Testis (tissue), 3 donors: Measurements from ENCODE around the gene SAMD11. TPM values are rescaled to one million over a fixed set of nuclear protein-coding genes. Genes with fewer than 3 reads are reported as not detected.
"Not testable (repeated sequence)": the region's sequence is repeated elsewhere in the genome, so short reads cannot be mapped to it uniquely, and the experiment has no call there.

Experiments used
- DNase-seq: peaks from one replicate; pipeline ENCODE4 v3.0.0-alpha.2; 2019
- H3K27ac ChIP-seq, 2 donors: fragments of 200-600 bp; sonication (generic); one replicate each; pipeline ENCODE4 v1.5.1; 2019
- H3K27me3 ChIP-seq: fragments of 200-600 bp; sonication (generic); one replicate; pipeline ENCODE4 v1.5.1; 2019
- H3K36me3 ChIP-seq: fragments of 200-600 bp; sonication (generic); one replicate; pipeline ENCODE4 v1.5.1; 2017; ENCODE audit warnings: low read depth; ENCODE audit errors: missing control alignments
- H3K4me1 ChIP-seq: fragments of 200-600 bp; sonication (generic); one replicate; pipeline ENCODE4 v1.5.1; 2019
- H3K4me3 ChIP-seq, 2 donors: fragments of 200-600 bp; sonication (generic); one replicate each; pipeline ENCODE4 v1.5.1; 2017 to 2019
- H3K9me3 ChIP-seq: fragments of 200-600 bp; sonication (generic); one replicate; pipeline ENCODE4 v1.5.1; 2017
- POLR2A ChIP-seq: fragments of 450-650 bp; IDR thresholded peaks from one replicate; pipeline ENCODE4 v1.6.1; 2017; ENCODE audit warnings: antibody characterized with exemption, mild to moderate bottlenecking, moderate library complexity
- WGBS, 2 donors: methylation state at CpG; one replicate each; pipeline ENCODE4 v1.1.5; 2018; 5-methylcytosine and 5-hydroxymethylcytosine counted together
- intact Hi-C: fragments of 100-400 bp; cut with DNase I; formaldehyde crosslinking; loops from one replicate; pipeline ENCODE4 v1.15.1; 2023; ENCODE audit warnings: low total_unique reads
- polyA plus RNA-seq: library from polyadenylated mRNA; stranded (reverse); fragments of 350-450 nt; fragmentation: Illumina TruSeq; extraction: RNeasy Lipid Tissue Mini Kit (QIAGEN cat#74804); gene quantifications from one replicate; pipeline ENCODE4 v1.2.3, GENCODE V29; 2014; ENCODE audit warnings: low read depth, low replicate concordance; ENCODE audit not compliant: insufficient read depth
- total RNA-seq, 2 donors: library from RNA; depleted of rRNA; stranded (reverse); fragments of >200 nt; gene quantifications; one replicate each; pipeline ENCODE4 v1.2.3, GENCODE V29; 2016
- TF ChIP-seq, protein P1 (sequence below), 3 experiments: fragments of 450-650 bp in 2 of 3; fragments of 200-600 bp in 1 of 3; sonication (generic) in 1 of 3; IDR thresholded peaks; one replicate each; pipeline ENCODE4 v1.5.1; 2016 to 2019; ENCODE audit warnings: antibody characterized with exemption in 3 of 3, mild to moderate bottlenecking in 2 of 3, moderate library complexity in 1 of 3

SAMD11 gene
- total and polyA plus RNA-seq, 3 donors from 2014 or later = 7.9 to 47.2 (median 36.9) TPM

DNA sequence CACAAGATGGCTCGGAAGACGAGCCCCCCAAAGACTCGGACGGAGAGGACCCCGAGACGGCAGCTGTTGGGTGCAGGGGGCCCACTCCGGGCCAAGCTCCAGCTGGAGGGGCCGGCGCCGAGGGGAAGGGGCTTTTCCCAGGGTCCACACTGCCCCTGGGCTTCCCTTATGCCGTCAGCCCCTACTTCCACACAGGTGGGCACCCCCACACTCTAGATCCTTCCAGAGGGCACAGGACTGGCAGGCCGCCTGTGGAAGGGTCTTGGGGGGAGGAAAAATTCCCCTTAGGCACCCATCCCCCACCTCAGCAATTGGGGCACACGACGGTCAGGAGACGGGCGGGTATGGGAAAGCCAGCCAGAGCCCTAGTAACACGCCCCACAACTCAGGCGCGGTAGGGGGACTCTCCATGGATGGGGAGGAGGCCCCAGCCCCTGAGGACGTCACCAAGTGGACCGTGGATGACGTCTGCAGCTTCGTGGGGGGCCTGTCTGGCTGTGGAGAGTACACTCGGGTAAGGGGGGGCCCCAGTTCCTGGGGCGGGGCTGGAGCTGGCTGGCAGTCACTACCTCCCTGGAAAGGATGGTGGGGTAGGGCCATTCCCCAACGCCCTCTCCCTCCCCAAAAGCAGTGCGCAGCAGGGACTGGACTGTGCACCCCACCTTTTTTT is 19.3 kb downstream of the SAMD11 start:
- peak; percentile 55 for DNase-seq
- Histone ChIP-seq H3K27ac (peak overlapping the region; percentile 63 to 76), H3K36me3 (no peaks in the 10 kb centered on the region), H3K4me3 (peak overlapping the region in 1 of 2 donors; percentile 0), H3K4me1 (peaks cover 24% of the 10 kb centered on the region), H3K9me3 (no peaks in the 10 kb centered on the region), H3K27me3 (no peaks in the 10 kb centered on the region)
- intact Hi-C loops = no loop called here
- TF ChIP-seq, protein P1, sequence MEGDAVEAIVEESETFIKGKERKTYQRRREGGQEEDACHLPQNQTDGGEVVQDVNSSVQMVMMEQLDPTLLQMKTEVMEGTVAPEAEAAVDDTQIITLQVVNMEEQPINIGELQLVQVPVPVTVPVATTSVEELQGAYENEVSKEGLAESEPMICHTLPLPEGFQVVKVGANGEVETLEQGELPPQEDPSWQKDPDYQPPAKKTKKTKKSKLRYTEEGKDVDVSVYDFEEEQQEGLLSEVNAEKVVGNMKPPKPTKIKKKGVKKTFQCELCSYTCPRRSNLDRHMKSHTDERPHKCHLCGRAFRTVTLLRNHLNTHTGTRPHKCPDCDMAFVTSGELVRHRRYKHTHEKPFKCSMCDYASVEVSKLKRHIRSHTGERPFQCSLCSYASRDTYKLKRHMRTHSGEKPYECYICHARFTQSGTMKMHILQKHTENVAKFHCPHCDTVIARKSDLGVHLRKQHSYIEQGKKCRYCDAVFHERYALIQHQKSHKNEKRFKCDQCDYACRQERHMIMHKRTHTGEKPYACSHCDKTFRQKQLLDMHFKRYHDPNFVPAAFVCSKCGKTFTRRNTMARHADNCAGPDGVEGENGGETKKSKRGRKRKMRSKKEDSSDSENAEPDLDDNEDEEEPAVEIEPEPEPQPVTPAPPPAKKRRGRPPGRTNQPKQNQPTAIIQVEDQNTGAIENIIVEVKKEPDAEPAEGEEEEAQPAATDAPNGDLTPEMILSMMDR (IDR thresholded peaks at IDR 0.05) = no peak
- no peak for TF ChIP-seq POLR2A
- 9 to 26% methylated on average over 8 to 27 of the region's 27 CpGs for WGBS, 2 donors

DNA sequence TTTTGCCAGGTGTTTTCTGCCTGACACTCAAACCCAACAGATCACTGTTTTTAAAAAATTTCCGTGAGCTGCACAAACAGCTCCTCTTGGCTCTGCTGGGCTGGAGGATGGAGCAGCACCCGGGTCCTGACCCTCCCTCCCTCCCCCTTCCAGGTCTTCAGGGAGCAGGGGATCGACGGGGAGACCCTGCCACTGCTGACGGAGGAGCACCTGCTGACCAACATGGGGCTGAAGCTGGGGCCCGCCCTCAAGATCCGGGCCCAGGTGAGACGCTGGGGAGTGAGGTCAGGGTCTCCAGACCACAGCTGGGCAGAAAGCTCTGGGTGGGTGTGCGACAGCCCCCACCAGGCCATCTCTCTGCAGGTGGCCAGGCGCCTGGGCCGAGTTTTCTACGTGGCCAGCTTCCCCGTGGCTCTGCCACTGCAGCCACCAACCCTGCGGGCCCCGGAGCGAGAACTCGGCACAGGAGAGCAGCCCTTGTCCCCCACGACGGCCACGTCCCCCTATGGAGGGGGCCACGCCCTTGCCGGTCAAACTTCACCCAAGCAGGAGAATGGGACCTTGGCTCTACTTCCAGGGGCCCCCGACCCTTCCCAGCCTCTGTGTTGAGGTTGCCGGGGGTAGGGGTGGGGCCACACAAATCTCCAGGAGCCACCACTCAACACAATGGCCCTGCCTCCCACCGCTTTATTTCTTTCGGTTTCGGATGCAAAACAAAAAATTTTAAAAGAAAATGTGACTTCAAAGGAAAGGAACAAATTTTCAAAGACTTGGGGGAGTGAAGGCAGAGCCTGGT is 20.0 kb downstream of the SAMD11 start:
- intact Hi-C loops = no loop called here
- H3K4me3 ChIP-seq = no peak overlapping the region
- WGBS, 2 donors = 51 to 76% methylated on average over 20 to 27 of the region's 27 CpGs
- H3K4me1 ChIP-seq = peaks cover 24% of the 10 kb centered on the region
- no peaks in the 10 kb centered on the region for H3K27me3 ChIP-seq
- H3K9me3 ChIP-seq = no peaks in the 10 kb centered on the region
- H3K36me3 ChIP-seq = no peaks in the 10 kb centered on the region
- DNase-seq = no peak
- TF ChIP-seq, protein P1 (IDR thresholded peaks at IDR 0.05) = no peak
- no peak for TF ChIP-seq POLR2A
- peak overlapping the region in 1 of 2 donors; percentile 55 for H3K27ac ChIP-seq

DNA sequence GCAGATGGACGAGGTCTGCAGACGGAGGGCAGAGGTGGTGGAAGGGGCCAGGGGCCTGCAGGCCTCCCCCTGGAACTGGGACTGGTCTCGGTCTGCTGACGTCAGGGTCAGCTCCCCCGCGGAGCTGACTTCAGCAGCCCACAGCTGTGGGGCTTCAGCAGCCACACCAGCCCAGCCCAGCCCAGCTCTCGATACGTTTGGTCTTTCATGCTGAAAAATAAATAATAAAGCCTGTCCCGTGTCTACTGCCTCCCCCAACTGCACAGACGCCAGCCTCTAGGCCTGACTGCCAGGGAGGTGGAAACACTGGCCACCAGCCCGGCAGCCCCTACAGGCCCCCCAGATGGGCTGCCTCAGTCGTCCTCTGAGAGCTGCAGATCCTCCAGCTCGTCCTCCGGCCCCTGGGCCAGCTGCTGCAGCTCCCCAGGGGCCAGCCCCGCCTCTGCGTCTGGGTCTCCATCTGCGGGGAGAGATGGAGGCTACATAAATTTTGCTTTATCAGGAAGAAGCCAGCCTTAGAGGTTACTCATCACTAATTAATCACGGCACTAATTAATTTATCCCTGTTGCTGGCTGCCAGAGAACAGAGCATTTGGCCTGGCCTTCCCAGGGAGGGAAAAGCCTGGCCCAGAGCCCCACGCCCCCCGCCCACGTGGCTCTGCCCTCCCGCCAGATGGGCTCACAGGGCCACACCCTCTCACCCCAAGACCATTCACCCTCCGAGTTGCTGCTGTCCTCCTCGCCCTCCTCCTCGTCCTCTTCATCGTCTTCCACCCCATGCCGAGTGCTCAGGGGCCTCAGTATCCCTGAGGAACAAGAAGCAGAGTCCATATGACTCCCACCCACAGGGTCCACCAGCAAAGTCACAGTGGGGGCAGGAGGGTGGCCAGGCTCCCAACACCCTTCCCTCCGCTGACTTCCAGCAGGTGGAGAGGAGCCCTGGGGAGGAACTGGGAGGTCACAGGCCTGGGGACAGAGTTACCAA is 20.9 kb downstream of the SAMD11 start:
- peak; percentile 49 for DNase-seq
- no peaks in the 10 kb centered on the region for H3K9me3 ChIP-seq
- TF ChIP-seq, protein P1 (IDR thresholded peaks at IDR 0.05) = no peak
- TF ChIP-seq POLR2A = no peak
- no peak overlapping the region for H3K4me3 ChIP-seq
- WGBS, 2 donors = 57 to 59% methylated on average over 18 to 28 of the region's 28 CpGs
- no peaks in the 10 kb centered on the region for H3K27me3 ChIP-seq
- H3K36me3 ChIP-seq = no peaks in the 10 kb centered on the region
- H3K4me1 ChIP-seq = peaks cover 22% of the 10 kb centered on the region
- peak overlapping the region in 1 of 2 donors; percentile 55 for H3K27ac ChIP-seq
- intact Hi-C loops = no loop called here

DNA sequence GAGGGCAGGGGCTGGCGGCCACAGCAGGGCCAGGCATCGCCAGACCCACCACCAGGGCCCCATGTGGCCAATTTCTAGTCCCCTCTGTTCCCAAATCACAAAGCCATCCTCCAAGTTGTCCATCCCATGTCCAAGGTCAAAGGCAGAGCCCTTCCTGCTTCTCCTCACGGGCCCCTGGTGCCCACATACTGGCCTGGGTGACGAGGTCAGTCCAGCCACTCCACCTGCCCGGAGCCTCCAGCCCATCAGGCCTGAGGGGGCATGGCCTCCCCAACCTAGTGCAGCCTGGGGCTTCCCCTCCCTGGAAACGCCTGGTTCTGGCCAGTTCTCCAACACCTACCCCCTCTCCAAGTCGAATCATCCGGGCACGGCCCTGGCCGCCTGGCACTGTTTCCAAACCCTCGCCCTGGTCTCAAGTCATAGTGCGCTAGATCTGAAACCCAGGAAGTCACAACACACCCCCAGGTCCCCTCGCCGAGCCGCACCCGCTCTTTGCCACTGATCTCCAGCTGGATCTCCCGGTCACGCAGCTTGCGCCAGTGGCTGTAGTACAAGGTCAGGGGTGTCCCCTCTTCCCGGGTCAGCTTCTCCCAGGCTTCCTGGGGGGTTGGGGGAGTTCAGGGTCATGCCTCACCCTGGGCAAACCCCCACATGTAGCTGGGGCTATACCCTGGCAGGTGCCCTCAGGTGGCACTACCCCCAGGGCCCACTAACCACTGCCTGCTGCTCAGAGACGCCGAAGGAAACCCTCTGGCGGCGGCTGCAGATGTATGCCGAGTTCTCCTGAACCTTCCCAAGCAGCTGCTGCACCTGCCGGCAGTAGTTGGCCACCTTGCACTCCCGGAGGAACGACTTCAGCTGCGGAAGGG is 22.2 kb downstream of the SAMD11 start:
- H3K9me3 ChIP-seq = no peaks in the 10 kb centered on the region
- TF ChIP-seq, protein P1 (IDR thresholded peaks at IDR 0.05) = no peak
- TF ChIP-seq POLR2A = no peak
- 93 to 97% methylated on average over 21 to 29 of the region's 29 CpGs for WGBS, 2 donors
- no peak overlapping the region for H3K4me3 ChIP-seq
- intact Hi-C loops = no loop called here
- no peak overlapping the region for H3K27ac ChIP-seq
- H3K36me3 ChIP-seq = no peaks in the 10 kb centered on the region
- peaks cover 18% of the 10 kb centered on the region for H3K4me1 ChIP-seq
- H3K27me3 ChIP-seq = no peaks in the 10 kb centered on the region
- DNase-seq = no peak

DNA sequence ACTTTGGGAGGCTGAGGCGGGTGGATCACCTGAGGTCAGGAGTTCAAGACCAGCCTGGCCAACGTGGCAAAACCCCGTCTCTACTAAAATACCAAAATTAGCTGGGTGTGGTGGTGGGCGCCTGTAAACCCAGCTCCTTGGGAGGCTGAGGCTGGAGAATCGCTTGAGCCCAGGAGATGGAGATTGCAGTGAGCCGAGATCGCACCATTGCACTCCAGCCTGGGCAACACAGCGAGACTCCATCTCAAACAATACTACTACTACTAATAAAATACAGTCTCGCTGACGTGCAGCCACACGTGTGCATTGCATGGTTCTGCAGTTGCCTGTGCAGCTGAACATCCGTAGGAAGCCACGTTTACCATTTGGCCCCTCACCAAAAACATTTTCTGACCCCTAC is 23.1 kb downstream of the SAMD11 start:
- WGBS, 2 donors = 93 to 94% methylated on average over 12 to 13 of the region's 13 CpGs
- H3K4me1 ChIP-seq = peaks cover 12% of the 10 kb centered on the region
- H3K4me3 ChIP-seq, H3K9me3 ChIP-seq, H3K36me3 ChIP-seq, H3K27me3 ChIP-seq, DNase-seq, H3K27ac ChIP-seq, intact Hi-C loops: not testable (repeated sequence)
